Esophagus squamous epithelium (tissue), 5 donors: Measurements from ENCODE around the gene CLEC19A. TPM values are rescaled to one million over a fixed set of nuclear protein-coding genes. Genes with fewer than 3 reads are reported as not detected.

Source experiments
- DNase-seq: peaks from one replicate; lab custom pipeline; 2025; lab: John Stamatoyannopoulos, UW
- H3K27ac ChIP-seq, 4 donors: fragments of 200-600 bp; sonication (generic); one replicate each; pipeline ENCODE4 v1.5.1; 2016 to 2019; ENCODE audit warnings: mild to moderate bottlenecking in 1 of 4
- H3K27me3 ChIP-seq, 4 donors: fragments of 200-600 bp; sonication (generic); 1 replicate in 3 of 4; 2 replicates in 1 of 4; pipeline versions ENCODE4 v1.5.1 to v1.6.0; 2017 to 2021; ENCODE audit warnings: antibody characterized with exemption in 1 of 4
- H3K36me3 ChIP-seq, 3 donors: fragments of 200-600 bp; sonication (generic); one replicate each; pipeline ENCODE4 v1.5.1; 2016 to 2019
- H3K4me1 ChIP-seq, 3 donors: fragments of 200-600 bp; sonication (generic); one replicate each; pipeline ENCODE4 v1.5.1; 2017 to 2019
- H3K4me3 ChIP-seq, 4 donors: fragments of 200-600 bp; sonication (generic); 1 replicate in 3 of 4; 2 replicates in 1 of 4; pipeline ENCODE4 v1.5.1; 2016 to 2019; ENCODE audit warnings: mild to moderate bottlenecking in 2 of 4, moderate library complexity in 1 of 4
- H3K9me3 ChIP-seq, 3 donors: fragments of 200-600 bp; sonication (generic); one replicate each; pipeline ENCODE4 v1.5.1; 2016 to 2019
- CTCF ChIP-seq, 6 experiments: fragments of 450-650 bp in 4 of 6; fragments of 200-600 bp in 2 of 6; sonication (generic) in 2 of 6; IDR thresholded peaks; one replicate each; pipeline ENCODE4 v1.5.1; 2016 to 2019; ENCODE audit warnings: antibody characterized with exemption in 6 of 6, mild to moderate bottlenecking in 4 of 6, moderate library complexity in 4 of 6
- POLR2A ChIP-seq, 4 donors: fragments of 450-650 bp; IDR thresholded peaks; one replicate each; pipeline ENCODE4 v1.6.1; 2017; ENCODE audit warnings: antibody characterized with exemption in 4 of 4, mild to moderate bottlenecking in 4 of 4, moderate library complexity in 3 of 4
- WGBS, 2 donors: methylation state at CpG; one replicate each; pipeline ENCODE4 v1.1.5; 2018; 5-methylcytosine and 5-hydroxymethylcytosine counted together
- intact Hi-C: fragments of 100-400 bp; cut with DNase I; formaldehyde crosslinking; loops from one replicate; pipeline ENCODE4 v1.15.0; 2022
- total RNA-seq, 4 donors: library from RNA; depleted of rRNA; stranded (reverse); fragments of >200 nt; gene quantifications; one replicate each; pipeline ENCODE4 v1.1.0, GENCODE V29; 2016
- donor health status: DM: yes; HTN: yes; CAD: no.

The CLEC19A gene
- total RNA-seq, 4 donors from 2014 or later: not detected

- Histone ChIP-seq H3K4me3 (no peak overlapping the region), H3K27me3 (peaks cover 0 to 5% (median 0%) of the 10 kb centered on the region in 4 donors), H3K36me3 (no peaks in the 10 kb centered on the region), H3K9me3 (no peaks in the 10 kb centered on the region), H3K27ac (no peak overlapping the region), H3K4me1 (no peaks in the 10 kb centered on the region)
- intact Hi-C loops: no loop called here
- DNase-seq: no peak
- TF ChIP-seq CTCF (IDR thresholded peaks at IDR 0.05) (no peak), POLR2A (IDR thresholded peaks at IDR 0.05) (no peak)
- WGBS, 2 donors: 39 to 47% methylated on average over 2 of the region's 2 CpGs
Measured at GRCh38 chr16:19304750-19305149, 19.2 kb downstream of the CLEC19A start.

GRCh38 chr16:19305443-19305842 lies 19.9 kb downstream of the CLEC19A start:
- H3K9me3 ChIP-seq: no peaks in the 10 kb centered on the region
- no peak overlapping the region for H3K27ac ChIP-seq
- no peaks in the 10 kb centered on the region for H3K36me3 ChIP-seq
- H3K4me1 ChIP-seq: no peaks in the 10 kb centered on the region
- intact Hi-C loops: no loop called here
- H3K27me3 ChIP-seq: peaks cover 0 to 5% (median 0%) of the 10 kb centered on the region in 4 donors
- 84 to 85% methylated on average over 2 of the region's 2 CpGs for WGBS, 2 donors
- H3K4me3 ChIP-seq: no peak overlapping the region
- no peak for DNase-seq
- TF ChIP-seq POLR2A (IDR thresholded peaks at IDR 0.05): no peak
- TF ChIP-seq CTCF (IDR thresholded peaks at IDR 0.05): no peak

- no peak overlapping the region for H3K4me3 ChIP-seq
- peaks cover 0 to 5% (median 0%) of the 10 kb centered on the region in 4 donors for H3K27me3 ChIP-seq
- no peaks in the 10 kb centered on the region for H3K36me3 ChIP-seq
- no peak for DNase-seq
- no peak for TF ChIP-seq CTCF (IDR thresholded peaks at IDR 0.05)
- no peak for TF ChIP-seq POLR2A (IDR thresholded peaks at IDR 0.05)
- no peak overlapping the region for H3K27ac ChIP-seq
- 55 to 58% methylated on average over 4 to 8 of the region's 8 CpGs for WGBS, 2 donors
- intact Hi-C loops: no loop called here
- H3K9me3 ChIP-seq: no peaks in the 10 kb centered on the region
- H3K4me1 ChIP-seq: no peaks in the 10 kb centered on the region
Measured at GRCh38 chr16:19307587-19308241, 22.2 kb downstream of the CLEC19A start.

GRCh38 chr16:19308392-19308791 lies 22.9 kb downstream of the CLEC19A start:
- intact Hi-C loops: no loop called here
- 33 to 61% methylated on average over 1 of the region's 1 CpG for WGBS, 2 donors

More at GRCh38 chr16:19308392-19308791, 22.9 kb downstream of the CLEC19A start:
- no peak for TF ChIP-seq POLR2A (IDR thresholded peaks at IDR 0.05)
- TF ChIP-seq CTCF (IDR thresholded peaks at IDR 0.05): no peak
- Histone ChIP-seq H3K27me3 (peaks cover 0 to 5% (median 0%) of the 10 kb centered on the region in 4 donors), H3K4me1 (no peaks in the 10 kb centered on the region), H3K36me3 (no peaks in the 10 kb centered on the region), H3K27ac (no peak overlapping the region), H3K9me3 (no peaks in the 10 kb centered on the region), H3K4me3 (no peak overlapping the region)
- no peak for DNase-seq
